IPS DF 4.7 (cell line): ENCODE results near the gene OSBP2.

Experiments
- DNase-seq: peaks from one replicate; pipeline ENCODE4 v3.0.0-alpha.2; 2013; ENCODE audit warnings: low spot score; ENCODE audit errors: extremely low read depth

The OSBP2 gene

DNA sequence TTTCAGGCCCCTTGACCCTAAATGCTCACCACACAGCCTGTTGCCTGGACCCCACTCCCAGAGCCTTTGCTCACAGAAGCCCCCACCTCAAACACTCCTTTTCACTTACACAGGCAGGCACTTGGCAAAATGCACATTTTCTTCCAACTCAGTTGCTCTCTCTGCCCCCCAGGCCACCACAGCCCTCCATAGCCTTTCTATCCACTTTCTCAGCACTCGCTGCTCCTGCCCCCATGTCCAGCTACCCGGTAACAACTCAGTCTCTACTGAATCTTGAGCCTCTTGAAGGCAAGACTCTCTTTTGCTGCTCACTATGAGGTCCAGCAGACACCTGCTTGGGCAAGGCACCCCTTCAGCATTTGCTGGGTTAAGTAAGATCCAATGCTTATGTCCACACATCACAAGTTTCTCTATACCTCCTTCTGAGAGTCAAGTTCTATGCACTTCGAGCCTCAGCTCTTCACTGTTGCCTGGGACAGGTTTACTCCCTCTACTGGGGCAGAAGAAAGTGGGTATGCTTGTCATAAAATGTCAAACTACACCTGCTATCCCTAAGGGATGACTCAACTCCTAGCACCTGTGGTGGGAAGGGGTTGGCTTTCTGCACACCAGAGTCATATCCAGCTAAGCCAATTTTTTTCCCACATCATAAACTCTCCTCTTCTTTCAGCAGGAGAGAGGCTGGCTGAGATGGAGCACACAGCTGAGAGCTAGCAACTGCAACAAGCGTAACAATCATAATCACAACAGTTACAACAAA is 237.0 kb downstream of the OSBP2 start:
- no peak for DNase-seq

DNA sequence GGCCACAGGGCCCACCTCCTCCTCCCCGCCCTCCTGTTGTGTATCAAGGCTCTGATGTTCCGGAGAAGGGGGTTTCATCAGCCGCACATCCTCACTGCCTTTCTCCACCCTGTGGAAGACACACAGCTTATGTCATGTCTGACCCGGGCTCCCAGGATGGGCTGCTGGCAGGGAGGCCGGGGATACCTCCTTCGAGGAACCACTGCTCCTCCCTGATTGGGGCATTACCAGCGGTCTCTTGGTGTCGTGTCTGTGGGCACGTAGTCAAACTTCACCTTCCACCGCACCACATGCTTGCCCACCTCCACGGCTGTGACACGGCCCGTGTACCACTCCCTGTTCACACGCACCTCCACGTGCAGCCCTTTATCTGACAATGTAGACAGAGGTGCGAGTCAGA is 238.0 kb downstream of the OSBP2 start:
- no peak for DNase-seq

GRCh38 chr22:30933457-30933856 is 238.8 kb downstream of the OSBP2 start:
- DNase-seq, result no peak

- no peak for DNase-seq
These were observed 239.4 kb downstream of the OSBP2 start for GRCh38 chr22:30934053-30934452.

GRCh38 chr22:30940685-30941362 is 246.2 kb downstream of the OSBP2 start:
- DNase-seq, result no peak

DNA sequence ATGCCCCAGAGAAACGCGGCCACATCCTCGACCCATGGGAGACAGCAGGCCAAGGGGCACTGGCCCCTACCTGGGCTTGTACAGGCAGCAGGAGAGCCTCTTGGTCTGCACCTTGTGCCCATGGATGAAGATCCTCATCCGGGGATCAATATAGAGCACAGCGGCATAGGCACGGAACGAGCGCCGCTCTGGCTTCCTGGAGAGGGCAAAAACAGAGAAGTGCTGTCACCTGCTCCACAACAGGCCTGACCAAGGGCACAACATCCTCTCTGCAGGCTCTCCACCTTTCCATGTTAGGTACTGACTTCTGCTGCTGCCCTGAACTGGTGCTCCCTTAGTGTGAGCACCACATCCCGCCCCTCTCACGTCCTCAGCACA is 246.7 kb downstream of the OSBP2 start:
- DNase-seq, result no peak

DNA sequence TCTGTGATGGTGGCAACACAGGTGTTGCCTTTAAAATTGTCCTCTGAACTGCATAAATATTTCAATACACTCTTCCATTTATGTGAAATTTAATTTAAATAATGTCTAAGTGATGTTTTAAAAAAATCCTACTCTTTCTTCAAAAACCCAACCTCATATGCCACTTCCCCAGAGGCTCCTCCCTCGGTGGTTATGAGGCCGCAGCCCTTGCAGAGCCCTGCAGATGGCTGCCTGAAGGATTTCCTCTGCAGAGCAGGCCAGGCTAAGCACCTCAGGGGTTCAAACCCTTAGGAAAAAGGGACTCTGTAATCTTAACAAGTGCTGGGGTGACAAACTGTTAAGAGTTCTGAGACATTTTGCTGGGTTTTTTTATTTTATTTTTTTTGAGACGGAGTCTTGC is 248.7 kb downstream of the OSBP2 start:
- no peak for DNase-seq

DNA sequence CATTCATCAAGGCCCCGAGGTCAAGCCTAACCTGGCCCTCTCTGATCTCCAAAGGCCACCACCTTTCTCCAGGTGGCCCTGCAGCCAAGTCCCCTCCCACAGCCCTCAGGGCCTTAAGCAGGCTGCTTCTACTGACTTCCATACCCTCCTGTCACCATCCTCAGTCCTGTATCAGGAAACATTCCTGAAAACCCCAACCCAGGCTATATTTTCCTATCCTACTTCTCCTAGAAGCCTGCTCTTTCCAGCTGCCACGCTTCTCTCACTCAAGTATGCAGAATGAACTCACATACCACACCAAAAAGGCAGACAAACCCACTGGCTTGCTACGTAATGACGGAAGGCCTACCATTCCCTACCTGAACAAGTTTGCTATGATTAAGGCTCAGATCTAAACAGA is 250.3 kb downstream of the OSBP2 start:
- no peak for DNase-seq

GRCh38 chr22:30945653-30946052 is 251.0 kb downstream of the OSBP2 start:
- no peak for DNase-seq

DNA sequence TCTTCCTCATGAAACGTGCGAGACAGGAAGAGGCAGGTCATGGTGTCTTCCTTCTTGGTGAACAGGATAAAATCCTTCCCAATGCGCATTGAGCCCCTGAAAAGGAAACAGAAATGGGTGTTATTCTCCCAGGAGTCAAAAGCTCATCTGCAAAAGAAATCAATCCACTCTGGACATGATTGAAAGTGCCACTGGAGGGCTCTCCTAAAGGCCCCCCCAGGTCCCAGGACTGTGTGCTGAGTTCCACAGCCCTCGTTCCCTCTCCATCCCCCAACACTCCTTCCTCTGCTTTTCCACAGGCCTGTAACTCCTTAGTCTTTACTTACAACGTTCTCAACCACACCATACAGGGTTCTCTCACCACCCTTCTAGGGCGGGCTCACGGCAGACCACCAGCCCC is 251.7 kb downstream of the OSBP2 start:
- DNase-seq, result no peak

DNA sequence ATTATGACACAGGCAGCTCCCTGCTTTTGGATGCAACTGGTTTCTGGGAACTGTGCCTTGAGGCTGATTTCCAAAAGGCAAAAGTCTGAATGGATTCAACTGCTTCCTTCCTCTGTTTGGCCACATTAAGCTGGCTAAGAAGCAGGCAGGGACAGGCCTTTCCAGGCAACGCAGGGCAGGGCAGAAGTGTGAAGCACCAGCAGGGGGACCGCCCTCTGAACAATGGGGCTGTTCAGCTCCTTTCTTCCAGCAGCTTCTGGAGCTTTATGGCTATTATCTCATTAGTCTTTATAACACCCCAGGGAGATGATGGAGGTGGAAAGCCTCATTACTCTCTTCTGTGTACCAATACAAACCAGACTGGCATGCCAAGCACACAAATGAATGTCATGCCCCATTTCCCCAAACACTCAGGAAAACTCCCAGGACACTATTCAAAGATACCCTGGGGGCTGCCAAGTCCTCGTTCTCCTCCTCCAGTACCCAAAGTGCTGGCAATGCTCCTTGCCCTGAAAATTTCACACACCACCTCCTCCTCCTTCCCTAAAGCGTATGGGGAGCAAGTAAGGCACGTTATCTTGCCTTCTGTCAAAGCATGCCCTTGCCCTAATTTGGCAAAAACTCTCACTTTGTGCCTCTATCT is 252.6 kb downstream of the OSBP2 start:
- DNase-seq, result no peak

- DNase-seq, result no peak
These were observed 253.3 kb downstream of the OSBP2 start for GRCh38 chr22:30947816-30948454.

GRCh38 chr22:30948930-30949342 is 254.3 kb downstream of the OSBP2 start:
- DNase-seq, result no peak

DNA sequence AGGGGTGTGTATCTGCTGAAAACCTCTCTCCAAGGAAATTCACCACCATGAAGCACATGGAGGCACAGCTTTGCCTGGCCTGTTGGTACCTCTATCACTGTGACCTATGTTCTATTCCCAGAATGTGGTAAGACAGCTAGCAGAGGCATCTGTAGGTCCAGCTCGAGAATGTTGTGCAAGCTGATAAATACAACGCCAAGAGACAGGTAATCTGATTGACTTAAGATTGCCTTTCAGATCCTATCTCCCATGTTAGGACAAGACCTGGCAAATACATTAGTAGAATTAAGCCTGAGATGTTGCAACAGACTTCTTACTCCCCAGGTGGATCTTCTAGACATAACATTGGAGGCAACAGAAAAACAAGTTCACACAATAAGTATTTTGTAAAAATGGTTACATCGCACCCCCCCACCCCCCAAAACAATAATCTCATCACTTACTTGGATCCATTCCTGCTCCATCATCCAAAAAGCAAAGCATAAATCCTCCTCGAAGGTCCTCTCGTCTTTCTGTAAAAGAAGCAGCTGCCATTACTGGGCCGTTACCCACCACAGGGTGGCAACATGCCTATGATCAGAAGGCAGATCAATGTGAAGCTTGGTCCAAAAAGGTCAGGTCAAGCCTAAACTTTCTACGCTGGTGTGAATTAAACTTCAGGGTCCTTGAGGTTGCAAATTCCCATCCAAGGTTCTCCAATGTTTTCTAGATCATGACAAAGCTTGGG is 255.4 kb downstream of the OSBP2 start:
- DNase-seq, result no peak

GRCh38 chr22:30953206-30953605 is 258.5 kb downstream of the OSBP2 start:
- DNase-seq, result no peak

- DNase-seq, result no peak
These were observed 260.5 kb downstream of the OSBP2 start for GRCh38 chr22:30955153-30955552.
